ENCODE results near the gene CFHR5. TPM values are rescaled to one million over a fixed set of nuclear protein-coding genes. Genes with fewer than 3 reads are reported as not detected.

CFHR5 gene
- total RNA-seq, 4 donors from 2014 or later: not detected

- H3K9me3 ChIP-seq: no peaks in the 10 kb centered on the region
- 86% methylated on average over 6 of the region's 6 CpGs for WGBS
- no peaks in the 10 kb centered on the region for H3K36me3 ChIP-seq
- no peaks in the 10 kb centered on the region for H3K27me3 ChIP-seq
- H3K4me3 ChIP-seq: no peak overlapping the region
- no peak for TF ChIP-seq POLR2AphosphoS5 (IDR thresholded peaks at IDR 0.05)
- no peak for TF ChIP-seq POLR2A (IDR thresholded peaks at IDR 0.05)
- TF ChIP-seq CTCF (IDR thresholded peaks at IDR 0.05): no peak
- no peak for TF ChIP-seq EP300 (IDR thresholded peaks at IDR 0.05)
- no peak for DNase-seq (ENCODE audit: low spot score in 2 of 2)
- H3K27ac ChIP-seq: no peak overlapping the region
- H3K4me1 ChIP-seq: no peaks in the 10 kb centered on the region
Observed at GRCh38 chr1:197008861-197009260, 31.5 kb downstream of the CFHR5 start.

- no peaks in the 10 kb centered on the region for H3K36me3 ChIP-seq
- H3K4me3 ChIP-seq: no peak overlapping the region
- H3K27me3 ChIP-seq: no peaks in the 10 kb centered on the region
- 94% methylated on average over 1 of the region's 1 CpG for WGBS
- no peak overlapping the region for H3K27ac ChIP-seq
- no peak for DNase-seq (ENCODE audit: low spot score in 2 of 2)
- no peaks in the 10 kb centered on the region for H3K9me3 ChIP-seq
- TF ChIP-seq CTCF (IDR thresholded peaks at IDR 0.05) (no peak), POLR2A (IDR thresholded peaks at IDR 0.05) (no peak), POLR2AphosphoS5 (IDR thresholded peaks at IDR 0.05) (no peak), EP300 (IDR thresholded peaks at IDR 0.05) (no peak)
- H3K4me1 ChIP-seq: no peaks in the 10 kb centered on the region
Observed at GRCh38 chr1:197011614-197012013, 34.3 kb downstream of the CFHR5 start.

- TF ChIP-seq CTCF (IDR thresholded peaks at IDR 0.05) (no peak), POLR2A (IDR thresholded peaks at IDR 0.05) (no peak), POLR2AphosphoS5 (IDR thresholded peaks at IDR 0.05) (no peak)
- H3K9me3 ChIP-seq: no peaks in the 10 kb centered on the region
- WGBS: 88% methylated on average over 3 of the region's 3 CpGs
- DNase-seq (ENCODE audit: low spot score in 2 of 2): no peak
- H3K36me3 ChIP-seq: no peaks in the 10 kb centered on the region
- H3K27ac ChIP-seq: no peak overlapping the region
- no peaks in the 10 kb centered on the region for H3K4me1 ChIP-seq
- H3K4me3 ChIP-seq: no peak overlapping the region
- H3K27me3 ChIP-seq: no peaks in the 10 kb centered on the region
Observed at GRCh38 chr1:197013234-197013633, 35.9 kb downstream of the CFHR5 start.

- WGBS: 86% methylated on average over 1 of the region's 1 CpG
- H3K4me1 ChIP-seq: no peaks in the 10 kb centered on the region
- TF ChIP-seq EP300 (IDR thresholded peaks at IDR 0.05) (no peak), CTCF (IDR thresholded peaks at IDR 0.05) (no peak), POLR2A (IDR thresholded peaks at IDR 0.05) (no peak), POLR2AphosphoS5 (IDR thresholded peaks at IDR 0.05) (no peak)
- H3K27me3 ChIP-seq: no peaks in the 10 kb centered on the region
- no peak overlapping the region for H3K27ac ChIP-seq
- no peak for DNase-seq (ENCODE audit: low spot score in 2 of 2)
- no peaks in the 10 kb centered on the region for H3K36me3 ChIP-seq
- no peaks in the 10 kb centered on the region for H3K9me3 ChIP-seq
- H3K4me3 ChIP-seq: no peak overlapping the region
Observed at GRCh38 chr1:197016751-197017150, 39.4 kb downstream of the CFHR5 start.

- Histone ChIP-seq H3K4me1 (no peaks in the 10 kb centered on the region), H3K4me3 (no peak overlapping the region), H3K27me3 (no peaks in the 10 kb centered on the region), H3K9me3 (no peaks in the 10 kb centered on the region), H3K27ac (no peak overlapping the region), H3K36me3 (no peaks in the 10 kb centered on the region)
- TF ChIP-seq EP300 (IDR thresholded peaks at IDR 0.05): no peak
- TF ChIP-seq POLR2A (IDR thresholded peaks at IDR 0.05): no peak
- no peak for TF ChIP-seq CTCF (IDR thresholded peaks at IDR 0.05)
- TF ChIP-seq POLR2AphosphoS5 (IDR thresholded peaks at IDR 0.05): no peak
- DNase-seq (ENCODE audit: low spot score in 2 of 2): no peak
- 69% methylated on average over 8 of the region's 8 CpGs for WGBS
Observed at GRCh38 chr1:197017558-197018146, 40.3 kb downstream of the CFHR5 start.

Data from suprapubic skin (tissue), 4 donors.